ENCODE results near the gene FAM237A. TPM values are rescaled to one million over a fixed set of nuclear protein-coding genes. Genes with fewer than 3 reads are reported as not detected.

Gene FAM237A
- total RNA-seq, 2 experiments from 2014 or later: not detected

- no peak for TF ChIP-seq CTCF (IDR thresholded peaks at IDR 0.05)
- no peaks in the 10 kb centered on the region for H3K36me3 ChIP-seq (ENCODE audit: insufficient read depth, low read length)
- H3K27ac Mint-ChIP-seq: no peak overlapping the region
Measured at GRCh38 chr2:206610451-206610850, 31.8 kb upstream of the FAM237A start.

GRCh38 chr2:206611191-206611590, 31.1 kb upstream of the FAM237A start:
- Histone ChIP-seq H3K4me3 (ENCODE audit: low read length) (no peak overlapping the region), H3K36me3 (ENCODE audit: insufficient read depth, low read length) (no peaks in the 10 kb centered on the region), H3K27ac (ENCODE audit: low read depth in 1 of 2, low read length in 2 of 2) (no peak overlapping the region), H3K9me3 (ENCODE audit: control insufficient read depth in 1 of 2, insufficient read depth in 1 of 2, low read length in 2 of 2) (no peaks in the 10 kb centered on the region), H3K4me1 (ENCODE audit: insufficient read depth, low read length) (no peaks in the 10 kb centered on the region), H3K27me3 (ENCODE audit: control insufficient read depth in 1 of 2, insufficient read depth in 2 of 2, low read length in 2 of 2) (no peaks in the 10 kb centered on the region)
- TF ChIP-seq CTCF (IDR thresholded peaks at IDR 0.05): no peak
- Mint-ChIP-seq H3K9me3 (no peaks in the 10 kb centered on the region), H3K27me3 (no peaks in the 10 kb centered on the region), H3K27ac (no peak overlapping the region), H3K4me3 (no peak overlapping the region), H3K36me3 (ENCODE audit: low read depth) (no peaks in the 10 kb centered on the region), H3K4me1 (ENCODE audit: low read depth) (no peaks in the 10 kb centered on the region)
- DNase-seq (no peak), ATAC-seq (ENCODE audit: poor library complexity) (no peak)
- POLR2A ChIA-PET: no interaction called here
- intact Hi-C loops (cut with DNase I, micrococcal nuclease): no loop called here
- CTCF ChIA-PET: no interaction called here

More at GRCh38 chr2:206610451-206610850, 31.8 kb upstream of the FAM237A start:
- DNase-seq (no peak), ATAC-seq (ENCODE audit: poor library complexity) (no peak)
- H3K36me3 Mint-ChIP-seq (ENCODE audit: low read depth): no peaks in the 10 kb centered on the region
- Histone ChIP-seq H3K27me3 (ENCODE audit: control insufficient read depth in 1 of 2, insufficient read depth in 2 of 2, low read length in 2 of 2) (no peaks in the 10 kb centered on the region), H3K9me3 (ENCODE audit: control insufficient read depth in 1 of 2, insufficient read depth in 1 of 2, low read length in 2 of 2) (no peaks in the 10 kb centered on the region), H3K4me3 (ENCODE audit: low read length) (no peak overlapping the region), H3K4me1 (ENCODE audit: insufficient read depth, low read length) (no peaks in the 10 kb centered on the region), H3K27ac (ENCODE audit: low read depth in 1 of 2, low read length in 2 of 2) (no peak overlapping the region)
- no peak overlapping the region for H3K4me3 Mint-ChIP-seq
- no peaks in the 10 kb centered on the region for H3K4me1 Mint-ChIP-seq (ENCODE audit: low read depth)
- POLR2A ChIA-PET: no interaction called here
- CTCF ChIA-PET: no interaction called here
- intact Hi-C loops (cut with DNase I, micrococcal nuclease): no loop called here
- H3K27me3 Mint-ChIP-seq: no peaks in the 10 kb centered on the region
- H3K9me3 Mint-ChIP-seq: no peaks in the 10 kb centered on the region

- Mint-ChIP-seq H3K27ac (no peak overlapping the region), H3K27me3 (no peaks in the 10 kb centered on the region), H3K36me3 (ENCODE audit: low read depth) (no peaks in the 10 kb centered on the region), H3K4me3 (no peak overlapping the region), H3K4me1 (ENCODE audit: low read depth) (no peaks in the 10 kb centered on the region), H3K9me3 (no peaks in the 10 kb centered on the region)
- H3K4me3 ChIP-seq (ENCODE audit: low read length): no peak overlapping the region
- no peak for ATAC-seq (ENCODE audit: poor library complexity)
- no peak for TF ChIP-seq CTCF (IDR thresholded peaks at IDR 0.05)
- H3K27ac ChIP-seq (ENCODE audit: low read depth in 1 of 2, low read length in 2 of 2): no peak overlapping the region
- no peaks in the 10 kb centered on the region for H3K9me3 ChIP-seq (ENCODE audit: control insufficient read depth in 1 of 2, insufficient read depth in 1 of 2, low read length in 2 of 2)
- H3K4me1 ChIP-seq (ENCODE audit: insufficient read depth, low read length): no peaks in the 10 kb centered on the region
- no peak for DNase-seq
- POLR2A ChIA-PET: no interaction called here
- H3K36me3 ChIP-seq (ENCODE audit: insufficient read depth, low read length): no peaks in the 10 kb centered on the region
- CTCF ChIA-PET: no interaction called here
- no peaks in the 10 kb centered on the region for H3K27me3 ChIP-seq (ENCODE audit: control insufficient read depth in 1 of 2, insufficient read depth in 2 of 2, low read length in 2 of 2)
- intact Hi-C loops (cut with DNase I, micrococcal nuclease): no loop called here
Measured at GRCh38 chr2:206611736-206612135, 30.6 kb upstream of the FAM237A start.
